Hepatocyte (in vitro differentiated cells): ENCODE data around the gene NUDT3. TPM values are rescaled to one million over a fixed set of nuclear protein-coding genes. Genes with fewer than 3 reads are reported as not detected.

Source experiments
- DNase-seq: peaks from one replicate; pipeline ENCODE4 v3.0.0-alpha.2; 2016; ENCODE audit warnings: low spot score
- H2AFZ ChIP-seq: fragments of 200-600 bp; sonication (generic); 2 replicates; pipeline ENCODE4 v1.6.0; 2016; ENCODE audit warnings: antibody characterized with exemption, mild to moderate bottlenecking
- H3K27ac ChIP-seq: fragments of 200-600 bp; sonication (generic); 2 replicates; pipeline ENCODE4 v1.5.1; 2016; ENCODE audit warnings: mild to moderate bottlenecking
- H3K27me3 ChIP-seq: fragments of 200-600 bp; sonication (generic); 2 replicates; pipeline ENCODE4 v1.6.1; 2016
- H3K36me3 ChIP-seq: fragments of 200-600 bp; sonication (generic); replicated peaks from 2 replicates; pipeline ENCODE4 v1.5.1; 2016; ENCODE audit warnings: low read depth; ENCODE audit not compliant: insufficient read depth
- H3K4me1 ChIP-seq: fragments of 200-600 bp; sonication (generic); 2 replicates; pipeline ENCODE4 v1.5.1; 2016; ENCODE audit warnings: mild to moderate bottlenecking, moderate library complexity; ENCODE audit not compliant: insufficient read depth
- H3K4me2 ChIP-seq: fragments of 200-600 bp; sonication (generic); 2 replicates; pipeline ENCODE4 v1.6.0; 2016
- H3K4me3 ChIP-seq: fragments of 200-600 bp; sonication (generic); 2 replicates; pipeline ENCODE4 v1.5.1; 2016; ENCODE audit warnings: mild to moderate bottlenecking
- H3K79me2 ChIP-seq: fragments of 200-600 bp; sonication (generic); 2 replicates; pipeline ENCODE4 v1.6.0; 2017; ENCODE audit warnings: mild to moderate bottlenecking
- H3K9me2 ChIP-seq: fragments of 200-600 bp; sonication (generic); replicated peaks from 2 replicates; pipeline ENCODE4 v1.6.0; 2017; ENCODE audit warnings: mild to moderate bottlenecking; ENCODE audit not compliant: insufficient read depth
- H3K9me3 ChIP-seq: fragments of 200-600 bp; sonication (generic); 2 replicates; pipeline ENCODE4 v1.5.1; 2016; ENCODE audit warnings: low read depth, mild to moderate bottlenecking
- H4K20me1 ChIP-seq: fragments of 200-600 bp; sonication (generic); 2 replicates; pipeline ENCODE4 v1.6.0; 2016; ENCODE audit warnings: mild to moderate bottlenecking; ENCODE audit not compliant: insufficient read depth, poor library complexity, severe bottlenecking
- CTCF ChIP-seq: fragments of 200-600 bp; sonication (generic); IDR thresholded peaks from 2 replicates; pipeline ENCODE4 v1.5.1; 2016; ENCODE audit warnings: antibody characterized with exemption, mild to moderate bottlenecking; ENCODE audit not compliant: poor library complexity
- EZH2 ChIP-seq: fragments of 200-600 bp; sonication (generic); IDR thresholded peaks from 2 replicates; pipeline ENCODE4 v1.6.1; 2016; ENCODE audit warnings: antibody characterized with exemption, mild to moderate bottlenecking, borderline replicate concordance
- EZH2phosphoT487 ChIP-seq: fragments of 200-600 bp; sonication (generic); IDR thresholded peaks from one replicate; pipeline ENCODE4 v1.6.1; 2018; ENCODE audit warnings: antibody characterized with exemption, mild to moderate bottlenecking, low read depth, moderate library complexity; ENCODE audit not compliant: unreplicated experiment, severe bottlenecking
- WGBS: methylation state at CpG from one replicate; pipeline ENCODE4 v1.1.6; 2016; ENCODE audit warnings: low lambda C conversion rate; ENCODE audit errors: missing lambda C conversion rate; 5-methylcytosine and 5-hydroxymethylcytosine counted together
- polyA plus RNA-seq: library from polyadenylated mRNA; unstranded; fragments of >200 nt; fragmentation: Nextera tagmentation; extraction: Ambion mirVana; gene quantifications from 2 replicates; pipeline ENCODE4 v1.2.1, GENCODE V29; 2016
- total RNA-seq: library from RNA; depleted of rRNA; stranded (reverse); fragments of >200 nt; gene quantifications from 2 replicates; pipeline ENCODE4 v1.2.3, GENCODE V29; 2014

NUDT3 gene
- total and polyA plus RNA-seq, 2 experiments from 2014 or later, result 6.2 to 20.4 TPM

- Histone ChIP-seq H3K4me1 (peaks cover 16% of the 10 kb centered on the region), H3K4me2 (no peak overlapping the region), H3K79me2 (peaks cover 82% of the 10 kb centered on the region), H3K36me3 (no peaks in the 10 kb centered on the region), H3K27me3 (no peaks in the 10 kb centered on the region), H3K4me3 (no peak overlapping the region), H3K9me3 (no peaks in the 10 kb centered on the region), H4K20me1 (peaks cover 16% of the 10 kb centered on the region), H2AFZ (no peak overlapping the region), H3K27ac (no peak overlapping the region), H3K9me2 (no peaks in the 10 kb centered on the region)
- 82% methylated on average over 2 of the region's 2 CpGs for WGBS
- TF ChIP-seq EZH2 (no peak), EZH2phosphoT487 (no peak), CTCF (no peak)
- no peak for DNase-seq
Observed at GRCh38 chr6:34352305-34352937, 40.0 kb downstream of the NUDT3 start.

- H3K36me3 ChIP-seq, result no peaks in the 10 kb centered on the region
- 77% methylated on average over 7 of the region's 7 CpGs for WGBS
Observed at GRCh38 chr6:34350934-34351217, 41.6 kb downstream of the NUDT3 start.

GRCh38 chr6:34350137-34350933 lies 42.1 kb downstream of the NUDT3 start:
- H3K36me3 ChIP-seq, result no peaks in the 10 kb centered on the region
- H3K27me3 ChIP-seq, result no peaks in the 10 kb centered on the region
- peaks cover 16% of the 10 kb centered on the region for H3K4me1 ChIP-seq
- no peaks in the 10 kb centered on the region for H3K9me3 ChIP-seq
- H3K4me3 ChIP-seq, result no peak overlapping the region
- H3K27ac ChIP-seq, result no peak overlapping the region
- no peak overlapping the region for H2AFZ ChIP-seq
- WGBS, result 39% methylated on average over 1 of the region's 1 CpG
- TF ChIP-seq EZH2phosphoT487, result no peak
- no peak for TF ChIP-seq EZH2
- no peak for TF ChIP-seq CTCF
- H4K20me1 ChIP-seq, result peaks cover 23% of the 10 kb centered on the region
- H3K9me2 ChIP-seq, result no peaks in the 10 kb centered on the region
- H3K4me2 ChIP-seq, result no peak overlapping the region
- peaks cover 74% of the 10 kb centered on the region for H3K79me2 ChIP-seq
- DNase-seq, result no peak

More at GRCh38 chr6:34350934-34351217, 41.6 kb downstream of the NUDT3 start:
- Histone ChIP-seq H3K4me2 (no peak overlapping the region), H3K4me3 (no peak overlapping the region), H4K20me1 (peaks cover 23% of the 10 kb centered on the region), H3K9me2 (no peaks in the 10 kb centered on the region), H3K4me1 (peaks cover 16% of the 10 kb centered on the region), H3K79me2 (peaks cover 74% of the 10 kb centered on the region), H3K9me3 (no peaks in the 10 kb centered on the region), H2AFZ (no peak overlapping the region), H3K27me3 (no peaks in the 10 kb centered on the region), H3K27ac (no peak overlapping the region)
- TF ChIP-seq CTCF (no peak), EZH2phosphoT487 (no peak), EZH2 (no peak)
- no peak for DNase-seq
